HepG2 (cell line): ENCODE measurements around the gene UBE4A. TPM values are rescaled to one million over a fixed set of nuclear protein-coding genes. Genes with fewer than 3 reads are reported as not detected.

Experiments used
- EHMT2 ChIP-seq: fragments of 200-600 bp; sonication (generic); IDR thresholded peaks from 2 replicates; pipeline ENCODE4 v1.7.0; 2017; ENCODE audit warnings: antibody characterized with exemption, low read depth, low read length, borderline replicate concordance
- GPBP1L1 ChIP-seq: sonication (generic); formaldehyde crosslinking; IDR thresholded peaks from 2 replicates; pipeline ENCODE4 v1.5.0; 2020; ENCODE audit warnings: mild to moderate bottlenecking, missing genetic modification reagents
- HNF1A ChIP-seq, 2 experiments: sonication (generic) in 1 of 2; formaldehyde crosslinking in 1 of 2; IDR thresholded peaks; 2 replicates each; pipeline versions ENCODE4 v1.4.0 to v1.6.1; 2016 to 2020; ENCODE audit warnings: borderline replicate concordance in 1 of 2, low read depth in 1 of 2, mild to moderate bottlenecking in 1 of 2, missing genetic modification reagents in 1 of 2
- KAT7 ChIP-seq: IDR thresholded peaks from 2 replicates; pipeline ENCODE4 v1.6.1; 2018; ENCODE audit warnings: borderline replicate concordance, missing compliant biosample characterization
- SAFB2 ChIP-seq: sonication (generic); formaldehyde crosslinking; IDR thresholded peaks from 2 replicates; pipeline ENCODE4 v1.5.1; 2020; ENCODE audit warnings: missing genetic modification reagents, low read depth, mild to moderate bottlenecking, borderline replicate concordance
- ZBTB4 ChIP-seq: sonication (generic); formaldehyde crosslinking; IDR thresholded peaks from 2 replicates; pipeline ENCODE4 v1.4.0; 2020; ENCODE audit warnings: missing genetic modification reagents, mild to moderate bottlenecking, borderline replicate concordance
- ZNF280D ChIP-seq: sonication (generic); formaldehyde crosslinking; IDR thresholded peaks from 2 replicates; pipeline ENCODE4 v1.5.1; 2020; ENCODE audit warnings: mild to moderate bottlenecking, missing genetic modification reagents
- ZNF333 ChIP-seq: sonication (generic); formaldehyde crosslinking; IDR thresholded peaks from 2 replicates; pipeline ENCODE4 v1.4.0; 2020; ENCODE audit warnings: mild to moderate bottlenecking, missing genetic modification reagents, borderline replicate concordance
- ZNF414 ChIP-seq: sonication (generic); formaldehyde crosslinking; IDR thresholded peaks from 2 replicates; pipeline ENCODE4 v1.5.0; 2020; ENCODE audit warnings: missing genetic modification reagents
- ZNF660 ChIP-seq: sonication (generic); formaldehyde crosslinking; IDR thresholded peaks from 2 replicates; pipeline ENCODE4 v1.5.1; 2020; ENCODE audit warnings: mild to moderate bottlenecking, low read depth, missing genetic modification reagents, borderline replicate concordance
- ZNF678 ChIP-seq: sonication (generic); formaldehyde crosslinking; IDR thresholded peaks from 2 replicates; pipeline ENCODE4 v1.4.0; 2020; ENCODE audit warnings: mild to moderate bottlenecking, missing genetic modification reagents
- ZNF790 ChIP-seq: sonication (generic); formaldehyde crosslinking; IDR thresholded peaks from 2 replicates; pipeline ENCODE4 v1.8.0; 2022; ENCODE audit warnings: missing genetic modification reagents, mild to moderate bottlenecking, borderline replicate concordance
- polyA plus RNA-seq, 8 experiments: library from polyadenylated mRNA; depleted of rRNA in 3 of 8; stranded (reverse) in 7 of 8; unstranded in 1 of 8; fragments of >200 nt; fragmentation: Illumina TruSeq in 4 of 8; extraction: Trizol in 4 of 8; gene quantifications; 2 replicates each; pipeline versions ENCODE4 v1.2.1 to v1.2.3, GENCODE V29; 2011 to 2016; ENCODE audit warnings: low read depth in 4 of 8, missing spikeins in 1 of 8, mixed read lengths in 1 of 8; ENCODE audit not compliant: insufficient read depth in 1 of 8
- total RNA-seq, 5 experiments: library from RNA; depleted of rRNA; stranded (reverse); fragments of >200 nt; fragmentation: Illumina TruSeq; extraction: Trizol; gene quantifications; 2 replicates each; pipeline ENCODE4 v1.2.3, GENCODE V29; 2016; ENCODE audit warnings: low read depth in 1 of 5

The UBE4A gene
- total and polyA plus RNA-seq, 2 of the 13 experiments (the other 11 are each of a cell fraction or from before 2014, with no cell fraction given), result 15.1 to 32.7 TPM

- TF ChIP-seq ZBTB4 (CRISPR knock-in tag) (peak; percentile 69; the same call in 1 of the 2 replicates), HNF1A (IDR thresholded peaks at IDR 0.05; ENCODE audit: low read depth) (peak; percentile 40; the same call in 1 of the 2 replicates), HNF1A (CRISPR knock-in tag; IDR thresholded peaks at IDR 0.05; ENCODE audit: borderline replicate concordance) (no peak; the same call in 1 of the 2 replicates), ZNF660 (CRISPR knock-in tag) (no peak), ZNF678 (CRISPR knock-in tag) (no peak), ZNF414 (no peak), EHMT2 (peak; percentile 82; the same call in 1 of the 2 replicates), ZNF790 (0 out of 2 replicates have a peak, but pooled peaks have one; percentile 41), ZNF333 (CRISPR knock-in tag) (no peak), SAFB2 (peak; percentile 21; the same call in 1 of the 2 replicates), GPBP1L1 (CRISPR knock-in tag) (no peak), KAT7 (CRISPR knock-in tag) (peak; percentile 88; the same call in 1 of the 2 replicates), ZNF280D (CRISPR knock-in tag) (peak; percentile 83)
Observed at GRCh38 chr11:118359295-118359958, at the start of gene UBE4A (continued).
